Lung (tissue), 12 donors: ENCODE results near the gene FGFR2. TPM values are rescaled to one million over a fixed set of nuclear protein-coding genes. Genes with fewer than 3 reads are reported as not detected.

Experiments used
- ATAC-seq: fragments of 200-7000 bp; cut with Tn5 transposase; one replicate; pipeline ENCODE4 v1.9.1; 2020; ENCODE audit warnings: moderate number of reproducible peaks; ENCODE audit not compliant: insufficient read depth, low FRiP score
- DNase-seq, 3 donors: peaks; one replicate each; pipeline ENCODE4 v3.0.0-alpha.2; 2013 to 2017
- H3K27ac ChIP-seq, 2 donors: one replicate each; pipeline ENCODE4 v1.5.1; 2013; ENCODE audit warnings: mild to moderate bottlenecking in 2 of 2, moderate library complexity in 2 of 2, control low read depth in 1 of 2, inconsistent platforms in 1 of 2, low read depth in 1 of 2, low read length in 1 of 2
- H3K27me3 ChIP-seq, 3 donors: one replicate each; pipeline ENCODE4 v1.5.1; 2013; ENCODE audit warnings: low read length in 2 of 3; ENCODE audit not compliant: control insufficient read depth in 3 of 3, insufficient read depth in 3 of 3
- H3K36me3 ChIP-seq, 4 donors: one replicate each; pipeline ENCODE4 v1.5.1; 2013; ENCODE audit warnings: low read length in 4 of 4, mild to moderate bottlenecking in 1 of 4, moderate library complexity in 1 of 4; ENCODE audit not compliant: control insufficient read depth in 4 of 4, insufficient read depth in 4 of 4
- H3K4me1 ChIP-seq, 5 donors: one replicate each; pipeline ENCODE4 v1.5.1; 2013; ENCODE audit warnings: low read length in 5 of 5, mild to moderate bottlenecking in 2 of 5, moderate library complexity in 1 of 5; ENCODE audit not compliant: control insufficient read depth in 5 of 5, insufficient read depth in 5 of 5
- H3K4me3 ChIP-seq: one replicate; pipeline ENCODE4 v1.5.1; 2013; ENCODE audit warnings: mild to moderate bottlenecking, control low read depth, moderate library complexity
- H3K9ac ChIP-seq, 2 donors: one replicate each; pipeline ENCODE4 v1.5.1; 2013; ENCODE audit warnings: low read length in 2 of 2, control low read depth in 1 of 2; ENCODE audit not compliant: insufficient read depth in 1 of 2
- H3K9me3 ChIP-seq, 4 donors: one replicate each; pipeline ENCODE4 v1.5.1; 2013; ENCODE audit warnings: low read length in 3 of 4, mild to moderate bottlenecking in 1 of 4, moderate library complexity in 1 of 4; ENCODE audit not compliant: control insufficient read depth in 4 of 4, insufficient read depth in 3 of 4
- WGBS, 2 donors: extraction: QIAGEN DNeasy Blood & Tissue Kit; methylation state at CpG; one replicate each; pipeline ENCODE4 v1.1.7; 2013; 5-methylcytosine and 5-hydroxymethylcytosine counted together
- polyA plus RNA-seq, 2 donors: library from polyadenylated mRNA; stranded (reverse); fragments of 200-250 nt; gene quantifications; one replicate each; pipeline ENCODE4 v1.2.1, GENCODE V29; 2013
- total RNA-seq, 2 donors: library from RNA; depleted of rRNA in 1 of 2; stranded (reverse); fragments of >200 nt in 1 of 2; gene quantifications; one replicate each; pipeline ENCODE4 v1.2.1, GENCODE V29; 2014 to 2021
- TF ChIP-seq, protein P1 (sequence below): IDR thresholded peaks from 2 replicates; pipeline ENCODE4 v1.5.1; 2012; ENCODE audit warnings: mild to moderate bottlenecking; ENCODE audit errors: control extremely low read depth, extremely low read depth
- donor health status: control.
- donor health status: control.
- donor health status: Bipolar disorder and iron deficiency.
- donor health status: healthy.
- donor health status: DM: yes; HTN: yes; CAD: no.

FGFR2 gene
- total and polyA plus RNA-seq, 4 donors: 11.4 to 230 (median 41.7) TPM

GRCh38 chr10:121589553-121589952, 8.7 kb downstream of the FGFR2 start:
- no peaks in the 10 kb centered on the region for H3K27me3 ChIP-seq
- no peak overlapping the region for H3K4me3 ChIP-seq
- H3K9ac ChIP-seq: no peak overlapping the region
- WGBS, 2 donors: 74 to 88% methylated on average over 3 of the region's 3 CpGs
- peaks cover 0 to 3% (median 0%) of the 10 kb centered on the region in 4 donors for H3K9me3 ChIP-seq
- peaks cover 0 to 38% (median 1%) of the 10 kb centered on the region in 5 donors for H3K4me1 ChIP-seq
- TF ChIP-seq, protein P1, sequence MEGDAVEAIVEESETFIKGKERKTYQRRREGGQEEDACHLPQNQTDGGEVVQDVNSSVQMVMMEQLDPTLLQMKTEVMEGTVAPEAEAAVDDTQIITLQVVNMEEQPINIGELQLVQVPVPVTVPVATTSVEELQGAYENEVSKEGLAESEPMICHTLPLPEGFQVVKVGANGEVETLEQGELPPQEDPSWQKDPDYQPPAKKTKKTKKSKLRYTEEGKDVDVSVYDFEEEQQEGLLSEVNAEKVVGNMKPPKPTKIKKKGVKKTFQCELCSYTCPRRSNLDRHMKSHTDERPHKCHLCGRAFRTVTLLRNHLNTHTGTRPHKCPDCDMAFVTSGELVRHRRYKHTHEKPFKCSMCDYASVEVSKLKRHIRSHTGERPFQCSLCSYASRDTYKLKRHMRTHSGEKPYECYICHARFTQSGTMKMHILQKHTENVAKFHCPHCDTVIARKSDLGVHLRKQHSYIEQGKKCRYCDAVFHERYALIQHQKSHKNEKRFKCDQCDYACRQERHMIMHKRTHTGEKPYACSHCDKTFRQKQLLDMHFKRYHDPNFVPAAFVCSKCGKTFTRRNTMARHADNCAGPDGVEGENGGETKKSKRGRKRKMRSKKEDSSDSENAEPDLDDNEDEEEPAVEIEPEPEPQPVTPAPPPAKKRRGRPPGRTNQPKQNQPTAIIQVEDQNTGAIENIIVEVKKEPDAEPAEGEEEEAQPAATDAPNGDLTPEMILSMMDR: no peak
- peak in 1 of 3 donors; percentile 38 for DNase-seq
- H3K27ac ChIP-seq: no peak overlapping the region
- ATAC-seq: no peak
- peaks cover 0 to 26% (median 11%) of the 10 kb centered on the region in 4 donors for H3K36me3 ChIP-seq

DNA sequence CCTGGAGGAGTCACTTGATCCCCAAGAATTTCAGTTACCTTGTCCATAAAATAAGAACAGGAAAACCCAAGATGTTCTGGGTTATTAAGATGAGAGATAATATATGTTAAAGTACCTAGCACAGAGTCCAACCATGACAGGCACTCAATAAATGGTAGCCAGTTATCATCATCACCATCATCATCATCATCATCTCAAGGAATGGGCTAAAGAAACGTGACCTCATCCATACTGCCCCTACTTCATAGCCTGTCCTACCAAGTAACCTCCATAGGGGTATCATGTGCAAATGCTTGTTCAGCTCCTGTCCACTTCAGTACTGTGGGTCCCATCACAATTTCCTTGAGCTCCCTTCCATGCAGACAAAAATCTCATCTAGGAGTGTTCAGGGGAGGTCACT, 14.4 kb downstream of the FGFR2 start:
- peaks cover 0 to 22% (median 15%) of the 10 kb centered on the region in 5 donors for H3K4me1 ChIP-seq
- H3K9ac ChIP-seq: no peak overlapping the region
- TF ChIP-seq, protein P1: no peak
- DNase-seq: no peak
- no peak overlapping the region for H3K4me3 ChIP-seq
- H3K9me3 ChIP-seq: peaks cover 0 to 3% (median under 1%) of the 10 kb centered on the region in 4 donors
- H3K27me3 ChIP-seq: no peaks in the 10 kb centered on the region
- no peak for ATAC-seq
- H3K36me3 ChIP-seq: peaks cover 0 to 18% (median 2%) of the 10 kb centered on the region in 4 donors
- 92 to 96% methylated on average over 1 of the region's 1 CpG for WGBS, 2 donors
- no peak overlapping the region for H3K27ac ChIP-seq

- WGBS, 2 donors: 89 to 91% methylated on average over 6 of the region's 6 CpGs
- Histone ChIP-seq H3K4me3 (no peak overlapping the region), H3K27ac (no peak overlapping the region), H3K27me3 (no peaks in the 10 kb centered on the region), H3K9me3 (peaks cover 0 to 3% (median under 1%) of the 10 kb centered on the region in 4 donors), H3K4me1 (peaks cover 0 to 22% (median 14%) of the 10 kb centered on the region in 5 donors), H3K9ac (no peak overlapping the region), H3K36me3 (peaks cover 0 to 18% (median 2%) of the 10 kb centered on the region in 4 donors)
- no peak for DNase-seq
- no peak for ATAC-seq
- TF ChIP-seq, protein P1: no peak
Measured at GRCh38 chr10:121583258-121583657, 15.0 kb downstream of the FGFR2 start.
